Naive thymus-derived CD4-positive, alpha-beta T cell (primary cell): ENCODE measurements around the gene FTCDNL1. TPM values are rescaled to one million over a fixed set of nuclear protein-coding genes. Genes with fewer than 3 reads are reported as not detected.

Source experiments
- ATAC-seq: fragments of 150-1000 bp; cut with Tn5 transposase; 2 replicates; pipeline ENCODE4 v1.10.0; 2021; ENCODE audit warnings: mild to moderate bottlenecking, moderate library complexity
- CTCF ChIA-PET: fragments of 350-600 bp; sonication (Branson Sonifier 250); formaldehyde crosslinking; loops from one replicate; lab custom pipeline; 2021; ENCODE audit warnings: antibody characterized with exemption; lab: Charles Lee
- POLR2A ChIA-PET: fragments of 350-600 bp; sonication (Branson Sonifier 250); formaldehyde crosslinking; loops from one replicate; lab custom pipeline; 2021; ENCODE audit warnings: antibody characterized with exemption, inconsistent platforms; lab: Charles Lee
- DNase-seq, 9 donors: peaks; one replicate each; pipeline versions ENCODE4 v3.0.0 to v3.0.0-alpha.2; 2020 to 2022; ENCODE audit warnings: mixed read lengths in 1 of 9
- H3K27ac ChIP-seq: one replicate; pipeline ENCODE4 v1.7.0; 2013; ENCODE audit warnings: mild to moderate bottlenecking, low read depth, low read length, moderate library complexity
- H3K27me3 ChIP-seq, 2 donors: one replicate each; pipeline ENCODE4 v1.7.0; 2013; ENCODE audit warnings: low read length in 2 of 2, mild to moderate bottlenecking in 2 of 2, moderate library complexity in 2 of 2; ENCODE audit not compliant: control insufficient read depth in 2 of 2, insufficient read depth in 2 of 2
- H3K36me3 ChIP-seq, 3 experiments: 1 replicate in 2 of 3; 2 replicates in 1 of 3; pipeline ENCODE4 v1.7.0; 2013; ENCODE audit warnings: low read length in 3 of 3, mild to moderate bottlenecking in 3 of 3, moderate library complexity in 1 of 3; ENCODE audit not compliant: insufficient read depth in 3 of 3, control insufficient read depth in 2 of 3
- H3K4me1 ChIP-seq, 2 donors: one replicate each; pipeline ENCODE4 v1.7.0; 2013; ENCODE audit warnings: low read length in 2 of 2, mild to moderate bottlenecking in 2 of 2, moderate library complexity in 1 of 2; ENCODE audit not compliant: control insufficient read depth in 2 of 2, insufficient read depth in 2 of 2
- H3K4me3 ChIP-seq: 2 replicates; pipeline ENCODE4 v1.7.0; 2013; ENCODE audit warnings: mild to moderate bottlenecking, low read length
- H3K9me3 ChIP-seq, 3 experiments: 1 replicate in 2 of 3; 2 replicates in 1 of 3; pipeline ENCODE4 v1.7.0; 2013; ENCODE audit warnings: low read length in 3 of 3; ENCODE audit not compliant: control insufficient read depth in 2 of 3
- H3K27ac Mint-ChIP-seq, 9 donors: one replicate each; pipeline ENCODE4 v1.8.0; 2020 to 2022; ENCODE audit warnings: mixed read lengths in 9 of 9, mild to moderate bottlenecking in 8 of 9, moderate library complexity in 5 of 9, inconsistent platforms in 2 of 9
- H3K27me3 Mint-ChIP-seq, 5 donors: one replicate each; pipeline ENCODE4 v1.8.0; 2021 to 2022; ENCODE audit warnings: mixed read lengths in 5 of 5, mild to moderate bottlenecking in 1 of 5
- H3K36me3 Mint-ChIP-seq, 5 donors: one replicate each; pipeline ENCODE4 v1.8.0; 2020 to 2022; ENCODE audit warnings: mixed read lengths in 5 of 5, mild to moderate bottlenecking in 3 of 5, inconsistent platforms in 1 of 5
- H3K4me1 Mint-ChIP-seq, 7 donors: one replicate each; pipeline ENCODE4 v1.8.0; 2020 to 2022; ENCODE audit warnings: mixed read lengths in 7 of 7, mild to moderate bottlenecking in 3 of 7, inconsistent platforms in 1 of 7
- H3K4me3 Mint-ChIP-seq, 10 donors: one replicate each; pipeline ENCODE4 v1.8.0; 2020 to 2022; ENCODE audit warnings: mild to moderate bottlenecking in 10 of 10, mixed read lengths in 10 of 10, moderate library complexity in 6 of 10, inconsistent platforms in 2 of 10
- H3K9me3 Mint-ChIP-seq, 11 donors: one replicate each; pipeline ENCODE4 v1.8.0; 2020 to 2022; ENCODE audit warnings: mixed read lengths in 11 of 11, mild to moderate bottlenecking in 4 of 11, inconsistent platforms in 1 of 11, moderate library complexity in 1 of 11
- intact Hi-C, 2 donors: fragments of 100-400 bp; cut with micrococcal nuclease; formaldehyde crosslinking; loops; one replicate each; pipeline ENCODE4 v1.15.1; 2023
- polyA plus RNA-seq, 2 donors: library from polyadenylated mRNA; unstranded; fragments of 300-500 nt; fragmentation: Illumina TruSeq; gene quantifications; one replicate each; pipeline ENCODE4 v1.2.3, GENCODE V29; 2021
- total RNA-seq, 6 experiments: library from RNA in 5 of 6; stranded (reverse) in 5 of 6; gene quantifications; 1 replicate in 5 of 6; 2 replicates in 1 of 6; pipeline ENCODE4 v1.2.3 and lab custom pipeline; 2021 to 2026

The FTCDNL1 gene
- total and polyA plus RNA-seq, 7 experiments from 2014 or later, result 0.60 to 3.7 (median 1.9) TPM

GRCh38 chr2:199833525-199833924, 17.5 kb downstream of the FTCDNL1 start:
- CTCF ChIA-PET, result no interaction called here
- intact Hi-C loops, result no loop called here

GRCh38 chr2:199830531-199830930, 20.5 kb downstream of the FTCDNL1 start:
- no peaks in the 10 kb centered on the region for H3K4me1 Mint-ChIP-seq
- ChIA-PET CTCF (no interaction called here), POLR2A (no interaction called here)
- H3K27me3 ChIP-seq, result no peaks in the 10 kb centered on the region
- intact Hi-C loops, result no loop called here
- no peaks in the 10 kb centered on the region for H3K36me3 ChIP-seq
- H3K4me1 ChIP-seq, result no peaks in the 10 kb centered on the region
- peaks cover 0 to 6% (median 0%) of the 10 kb centered on the region in 5 donors for H3K27me3 Mint-ChIP-seq
- no peak overlapping the region for H3K27ac ChIP-seq
- no peak overlapping the region for H3K4me3 Mint-ChIP-seq
- no peak overlapping the region for H3K27ac Mint-ChIP-seq
- no peaks in the 10 kb centered on the region for H3K9me3 ChIP-seq
- ATAC-seq (no peak), DNase-seq (no peak)
- no peak overlapping the region for H3K4me3 ChIP-seq
- peaks cover 0 to 16% (median 4%) of the 10 kb centered on the region in 5 donors for H3K36me3 Mint-ChIP-seq
- H3K9me3 Mint-ChIP-seq, result no peaks in the 10 kb centered on the region

More at GRCh38 chr2:199833525-199833924, 17.5 kb downstream of the FTCDNL1 start:
- H3K4me1 Mint-ChIP-seq, result no peaks in the 10 kb centered on the region
- peaks cover 0 to 25% (median 7%) of the 10 kb centered on the region in 5 donors for H3K36me3 Mint-ChIP-seq
- DNase-seq (no peak), ATAC-seq (no peak)
- H3K27ac Mint-ChIP-seq, result no peak overlapping the region
- H3K4me3 Mint-ChIP-seq, result no peak overlapping the region
- Histone ChIP-seq H3K4me3 (no peak overlapping the region), H3K27me3 (no peaks in the 10 kb centered on the region), H3K27ac (no peak overlapping the region), H3K4me1 (no peaks in the 10 kb centered on the region), H3K9me3 (no peaks in the 10 kb centered on the region), H3K36me3 (no peaks in the 10 kb centered on the region)
- H3K27me3 Mint-ChIP-seq, result peaks cover 0 to 6% (median 0%) of the 10 kb centered on the region in 5 donors
- POLR2A ChIA-PET, result no interaction called here
- no peaks in the 10 kb centered on the region for H3K9me3 Mint-ChIP-seq

- no peaks in the 10 kb centered on the region for H3K36me3 ChIP-seq
- H3K4me3 ChIP-seq, result no peak overlapping the region
- H3K27me3 Mint-ChIP-seq, result peaks cover 0 to 6% (median 0%) of the 10 kb centered on the region in 5 donors
- no peaks in the 10 kb centered on the region for H3K9me3 Mint-ChIP-seq
- ChIA-PET CTCF (no interaction called here), POLR2A (interaction anchor here (0.6 kb wide), 1 partner anchor 43 kb away, joined by 5 read pairs; no protein-coding TSS in a partner anchor)
- ATAC-seq, result no peak
- no peaks in the 10 kb centered on the region for H3K4me1 ChIP-seq
- peaks cover 0 to 12% (median 5%) of the 10 kb centered on the region in 5 donors for H3K36me3 Mint-ChIP-seq
- H3K4me1 Mint-ChIP-seq, result no peaks in the 10 kb centered on the region
- H3K9me3 ChIP-seq, result no peaks in the 10 kb centered on the region
- H3K27ac Mint-ChIP-seq, result no peak overlapping the region
- no peaks in the 10 kb centered on the region for H3K27me3 ChIP-seq
- H3K4me3 Mint-ChIP-seq, result no peak overlapping the region
- no peak for DNase-seq
- no peak overlapping the region for H3K27ac ChIP-seq
- intact Hi-C loops, result no loop called here
These were observed 21.4 kb downstream of the FTCDNL1 start for GRCh38 chr2:199829628-199830027.

- no peak for ATAC-seq
- CTCF ChIA-PET, result no interaction called here
- H3K9me3 Mint-ChIP-seq, result no peaks in the 10 kb centered on the region
- intact Hi-C loops, result no loop called here
- Histone ChIP-seq H3K4me3 (no peak overlapping the region), H3K27me3 (no peaks in the 10 kb centered on the region), H3K4me1 (no peaks in the 10 kb centered on the region), H3K27ac (no peak overlapping the region), H3K36me3 (no peaks in the 10 kb centered on the region), H3K9me3 (no peaks in the 10 kb centered on the region)
- peaks cover 0 to 4% (median 0%) of the 10 kb centered on the region in 5 donors for H3K36me3 Mint-ChIP-seq
- POLR2A ChIA-PET, result no interaction called here
- no peak overlapping the region for H3K27ac Mint-ChIP-seq
- H3K4me3 Mint-ChIP-seq, result no peak overlapping the region
- no peaks in the 10 kb centered on the region for H3K27me3 Mint-ChIP-seq
- no peak for DNase-seq
- H3K4me1 Mint-ChIP-seq, result no peaks in the 10 kb centered on the region
These were observed 31.2 kb downstream of the FTCDNL1 start for GRCh38 chr2:199819746-199820145.

GRCh38 chr2:199818754-199819153, 32.2 kb downstream of the FTCDNL1 start:
- H3K4me1 Mint-ChIP-seq, result no peaks in the 10 kb centered on the region
- H3K4me3 Mint-ChIP-seq, result no peak overlapping the region
- H3K27me3 Mint-ChIP-seq, result no peaks in the 10 kb centered on the region
- ChIA-PET CTCF (no interaction called here), POLR2A (no interaction called here)
- H3K9me3 Mint-ChIP-seq, result no peaks in the 10 kb centered on the region
- Histone ChIP-seq H3K27me3 (no peaks in the 10 kb centered on the region), H3K9me3 (no peaks in the 10 kb centered on the region), H3K4me3 (no peak overlapping the region), H3K27ac (no peak overlapping the region), H3K36me3 (no peaks in the 10 kb centered on the region), H3K4me1 (no peaks in the 10 kb centered on the region)
- peaks cover 0 to 4% (median 0%) of the 10 kb centered on the region in 5 donors for H3K36me3 Mint-ChIP-seq
- DNase-seq, result no peak
- intact Hi-C loops, result no loop called here
- no peak for ATAC-seq
- no peak overlapping the region for H3K27ac Mint-ChIP-seq

GRCh38 chr2:199818026-199818425, 33.0 kb downstream of the FTCDNL1 start:
- H3K27ac ChIP-seq, result no peak overlapping the region
- Mint-ChIP-seq H3K9me3 (no peaks in the 10 kb centered on the region), H3K27me3 (no peaks in the 10 kb centered on the region), H3K4me1 (no peaks in the 10 kb centered on the region), H3K36me3 (peaks cover 0 to under 1% (median 0%) of the 10 kb centered on the region in 5 donors), H3K4me3 (no peak overlapping the region), H3K27ac (peak overlapping the region in 1 of 9 donors; percentile 23)
- no peaks in the 10 kb centered on the region for H3K9me3 ChIP-seq
- CTCF ChIA-PET, result no interaction called here
- intact Hi-C loops, result no loop called here
- no peak overlapping the region for H3K4me3 ChIP-seq
- DNase-seq (no peak), ATAC-seq (no peak)
- H3K4me1 ChIP-seq, result no peaks in the 10 kb centered on the region
- no peaks in the 10 kb centered on the region for H3K36me3 ChIP-seq
- POLR2A ChIA-PET, result no interaction called here
- no peaks in the 10 kb centered on the region for H3K27me3 ChIP-seq

- H3K4me3 ChIP-seq, result no peak overlapping the region
- Mint-ChIP-seq H3K4me1 (no peaks in the 10 kb centered on the region), H3K36me3 (peaks cover 0 to 4% (median 0%) of the 10 kb centered on the region in 5 donors), H3K27me3 (no peaks in the 10 kb centered on the region), H3K27ac (no peak overlapping the region), H3K4me3 (no peak overlapping the region), H3K9me3 (no peaks in the 10 kb centered on the region)
- H3K4me1 ChIP-seq, result no peaks in the 10 kb centered on the region
- no peaks in the 10 kb centered on the region for H3K27me3 ChIP-seq
- DNase-seq (no peak), ATAC-seq (no peak)
- H3K9me3 ChIP-seq, result no peaks in the 10 kb centered on the region
- intact Hi-C loops, result no loop called here
- CTCF ChIA-PET, result no interaction called here
- H3K27ac ChIP-seq, result no peak overlapping the region
- H3K36me3 ChIP-seq, result no peaks in the 10 kb centered on the region
- POLR2A ChIA-PET, result no interaction called here
These were observed 36.2 kb downstream of the FTCDNL1 start for GRCh38 chr2:199814817-199815211.
